OCI-LY1 (cell line): ENCODE data around the gene CHN2.

ENCODE experiments used
- H2AFZ ChIP-seq: fragments of 200-600 bp; sonication (generic), shearing (Covaris generic); 2 replicates; pipeline ENCODE4 v1.6.0; 2014; ENCODE audit warnings: antibody characterized with exemption, mild to moderate bottlenecking, low read length
- H3F3A ChIP-seq: fragments of 200-600 bp; sonication (generic), shearing (Covaris generic); 2 replicates; pipeline ENCODE4 v1.6.0; 2014; ENCODE audit warnings: mild to moderate bottlenecking, antibody characterized with exemption, low read length, moderate library complexity; ENCODE audit not compliant: insufficient read depth
- H3K27ac ChIP-seq: fragments of 200-600 bp; sonication (generic); 2 replicates; pipeline ENCODE4 v1.5.1; 2014; ENCODE audit warnings: low read length, mixed run types, mild to moderate bottlenecking, low read depth; ENCODE audit not compliant: poor library complexity, severe bottlenecking
- H3K27me3 ChIP-seq: fragments of 200-600 bp; sonication (generic); 2 replicates; pipeline ENCODE4 v1.6.0; 2014; ENCODE audit warnings: antibody characterized with exemption, mild to moderate bottlenecking, low read length, moderate library complexity; ENCODE audit not compliant: insufficient read depth
- H3K36me3 ChIP-seq: fragments of 200-600 bp; sonication (generic); 2 replicates; pipeline ENCODE4 v1.6.1; 2014; ENCODE audit warnings: mild to moderate bottlenecking, antibody characterized with exemption, low read length, moderate library complexity, mixed read lengths; ENCODE audit not compliant: insufficient read depth
- H3K4me1 ChIP-seq: fragments of 200-600 bp; sonication (generic); 2 replicates; pipeline ENCODE4 v1.5.1; 2014; ENCODE audit warnings: mild to moderate bottlenecking, low read length, moderate library complexity; ENCODE audit not compliant: insufficient read depth, severe bottlenecking
- H3K4me2 ChIP-seq: fragments of 200-600 bp; sonication (generic), shearing (Covaris generic); 2 replicates; pipeline ENCODE4 v1.6.1; 2014; ENCODE audit warnings: low read length
- H3K4me3 ChIP-seq: fragments of 200-600 bp; sonication (generic); 2 replicates; pipeline ENCODE4 v1.5.1; 2014; ENCODE audit warnings: low read length, low read depth, mild to moderate bottlenecking, mixed read lengths; ENCODE audit not compliant: poor library complexity, severe bottlenecking
- H3K79me2 ChIP-seq: fragments of 200-600 bp; shearing (Covaris generic); 2 replicates; pipeline ENCODE4 v1.6.1; 2016; ENCODE audit warnings: mixed run types, low read length, mixed read lengths; ENCODE audit not compliant: insufficient read depth
- H3K9ac ChIP-seq: fragments of 200-600 bp; sonication (generic), shearing (Covaris generic); 2 replicates; pipeline ENCODE4 v1.6.1; 2014; ENCODE audit warnings: mild to moderate bottlenecking, low read length, mixed read lengths
- H3K9me2 ChIP-seq: fragments of 200-600 bp; sonication (generic), shearing (Covaris generic); 2 replicates; pipeline ENCODE4 v1.6.1; 2014; ENCODE audit warnings: low read depth, mild to moderate bottlenecking, low read length, mixed read lengths
- H3K9me3 ChIP-seq: fragments of 200-600 bp; shearing (Covaris generic); 2 replicates; pipeline ENCODE4 v1.6.1; 2014; ENCODE audit warnings: low read length, mixed read lengths
- H4K20me1 ChIP-seq: fragments of 200-600 bp; sonication (generic), shearing (Covaris generic); 2 replicates; pipeline ENCODE4 v1.6.0; 2016; ENCODE audit warnings: mild to moderate bottlenecking, low read length; ENCODE audit not compliant: insufficient read depth
- EZH2 ChIP-seq: fragments of 200-600 bp; sonication (generic), shearing (Covaris generic); IDR thresholded peaks from 2 replicates; pipeline ENCODE4 v1.8.0; 2017; ENCODE audit warnings: borderline replicate concordance, mixed run types, mild to moderate bottlenecking, antibody characterized with exemption, low read length, moderate library complexity, mixed read lengths
- TF ChIP-seq, protein P1 (sequence below): fragments of 200-600 bp; sonication (generic), shearing (Covaris generic); IDR thresholded peaks from 2 replicates; pipeline ENCODE4 v1.5.1; 2017; ENCODE audit warnings: mild to moderate bottlenecking, antibody characterized with exemption, low read length, moderate library complexity, mixed read lengths

The CHN2 gene

GRCh38 chr7:29345590-29345989 lies 151.0 kb downstream of the CHN2 start:
- Histone ChIP-seq H4K20me1 (no peaks in the 10 kb centered on the region), H3K9me2 (no peaks in the 10 kb centered on the region), H3K27ac (no peak overlapping the region), H3F3A (no peaks in the 10 kb centered on the region), H3K4me1 (no peaks in the 10 kb centered on the region), H3K9me3 (no peaks in the 10 kb centered on the region), H3K4me3 (no peak overlapping the region), H3K79me2 (no peaks in the 10 kb centered on the region), H3K9ac (no peak overlapping the region), H3K36me3 (no peaks in the 10 kb centered on the region), H2AFZ (no peak overlapping the region), H3K27me3 (no peaks in the 10 kb centered on the region), H3K4me2 (no peak overlapping the region)
- TF ChIP-seq EZH2, result no peak
- TF ChIP-seq, protein P1, sequence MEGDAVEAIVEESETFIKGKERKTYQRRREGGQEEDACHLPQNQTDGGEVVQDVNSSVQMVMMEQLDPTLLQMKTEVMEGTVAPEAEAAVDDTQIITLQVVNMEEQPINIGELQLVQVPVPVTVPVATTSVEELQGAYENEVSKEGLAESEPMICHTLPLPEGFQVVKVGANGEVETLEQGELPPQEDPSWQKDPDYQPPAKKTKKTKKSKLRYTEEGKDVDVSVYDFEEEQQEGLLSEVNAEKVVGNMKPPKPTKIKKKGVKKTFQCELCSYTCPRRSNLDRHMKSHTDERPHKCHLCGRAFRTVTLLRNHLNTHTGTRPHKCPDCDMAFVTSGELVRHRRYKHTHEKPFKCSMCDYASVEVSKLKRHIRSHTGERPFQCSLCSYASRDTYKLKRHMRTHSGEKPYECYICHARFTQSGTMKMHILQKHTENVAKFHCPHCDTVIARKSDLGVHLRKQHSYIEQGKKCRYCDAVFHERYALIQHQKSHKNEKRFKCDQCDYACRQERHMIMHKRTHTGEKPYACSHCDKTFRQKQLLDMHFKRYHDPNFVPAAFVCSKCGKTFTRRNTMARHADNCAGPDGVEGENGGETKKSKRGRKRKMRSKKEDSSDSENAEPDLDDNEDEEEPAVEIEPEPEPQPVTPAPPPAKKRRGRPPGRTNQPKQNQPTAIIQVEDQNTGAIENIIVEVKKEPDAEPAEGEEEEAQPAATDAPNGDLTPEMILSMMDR, result no peak

- no peak overlapping the region for H2AFZ ChIP-seq
- no peaks in the 10 kb centered on the region for H3F3A ChIP-seq
- H3K36me3 ChIP-seq, result no peaks in the 10 kb centered on the region
- H3K79me2 ChIP-seq, result no peaks in the 10 kb centered on the region
- no peaks in the 10 kb centered on the region for H3K9me2 ChIP-seq
- H3K9me3 ChIP-seq, result no peaks in the 10 kb centered on the region
- no peak overlapping the region for H3K9ac ChIP-seq
- no peak for TF ChIP-seq EZH2
- TF ChIP-seq, protein P1, result no peak
- H3K27me3 ChIP-seq, result no peaks in the 10 kb centered on the region
- H3K4me1 ChIP-seq, result no peaks in the 10 kb centered on the region
- H3K4me2 ChIP-seq, result no peak overlapping the region
- H3K4me3 ChIP-seq, result no peak overlapping the region
- no peak overlapping the region for H3K27ac ChIP-seq
- H4K20me1 ChIP-seq, result no peaks in the 10 kb centered on the region
Observed at GRCh38 chr7:29346231-29346978, 151.8 kb downstream of the CHN2 start.

GRCh38 chr7:29349362-29349761 lies 154.8 kb downstream of the CHN2 start:
- Histone ChIP-seq H3F3A (no peaks in the 10 kb centered on the region), H2AFZ (no peak overlapping the region), H3K79me2 (no peaks in the 10 kb centered on the region), H3K27ac (no peak overlapping the region), H3K4me1 (no peaks in the 10 kb centered on the region), H3K4me2 (no peak overlapping the region), H3K9me3 (no peaks in the 10 kb centered on the region), H3K4me3 (no peak overlapping the region), H3K9me2 (no peaks in the 10 kb centered on the region), H4K20me1 (no peaks in the 10 kb centered on the region), H3K36me3 (no peaks in the 10 kb centered on the region), H3K9ac (no peak overlapping the region), H3K27me3 (no peaks in the 10 kb centered on the region)
- TF ChIP-seq EZH2, result no peak
- TF ChIP-seq, protein P1, result no peak
